Measurements from ENCODE around the gene ING4. TPM values are rescaled to one million over a fixed set of nuclear protein-coding genes. Genes with fewer than 3 reads are reported as not detected.

ING4 gene
- polyA plus RNA-seq, 1 of the 3 experiments (the other 2 are of a cell fraction), result 96.5 TPM

GRCh38 chr12:6632026-6632983, 30.6 kb downstream of the ING4 start:
- WGBS (ENCODE audit: low lambda C conversion rate), result 82% methylated on average over 18 of the region's 21 CpGs
- Histone ChIP-seq H3F3A (replicated peaks; ENCODE audit: insufficient read depth) (no peaks in the 10 kb centered on the region), H3K9me2 (no peaks in the 10 kb centered on the region), H3K27ac (ENCODE audit: low read depth in 2 of 2, low read length in 1 of 2) (peak overlapping the region in 1 of 2 experiments; percentile 48; a peak in 2 of 4 replicates), H3K9ac (no peak overlapping the region), H3K36me3 (replicated peaks in 1 of 2; ENCODE audit: control insufficient read depth in 1 of 2, insufficient read depth in 2 of 2, low read length in 1 of 2) (no peaks in the 10 kb centered on the region), H3K4me1 (ENCODE audit: control insufficient read depth in 1 of 2, insufficient read depth in 2 of 2, low read depth in 1 of 2, low read length in 1 of 2) (peaks cover 0 to 38% of the 10 kb centered on the region in 2 experiments; a peak in 1 of 4 replicates), H3K9me3 (no peaks in the 10 kb centered on the region), H3K79me2 (ENCODE audit: insufficient read depth) (no peaks in the 10 kb centered on the region), H3K4me3 (ENCODE audit: low read depth in 2 of 2, low read length in 1 of 2) (no peak overlapping the region), H3K27me3 (ENCODE audit: insufficient read depth) (no peaks in the 10 kb centered on the region), H2AFZ (ENCODE audit: low read depth) (peak overlapping the region; percentile 89), H3K4me2 (no peak overlapping the region), H4K20me1 (ENCODE audit: insufficient read depth) (no peaks in the 10 kb centered on the region)
- TF ChIP-seq SMC3 (IDR thresholded peaks at IDR 0.05; ENCODE audit: low read depth, low read length) (no peak), RXRA (IDR thresholded peaks at IDR 0.05; ENCODE audit: borderline replicate concordance, low read depth) (no peak), GABPA (IDR thresholded peaks at IDR 0.05; ENCODE audit: low read depth) (no peak), MAX (IDR thresholded peaks at IDR 0.05; ENCODE audit: low read depth) (no peak), FOXM1 (IDR thresholded peaks at IDR 0.05; ENCODE audit: low read depth) (no peak), CHD2 (IDR thresholded peaks at IDR 0.05; ENCODE audit: low read length, partially characterized antibody) (no peak), CTCF (IDR thresholded peaks at IDR 0.05) (no peak), GATA2 (CRISPR knock-in tag; IDR thresholded peaks at IDR 0.05) (no peak), TEAD4 (IDR thresholded peaks at IDR 0.05; ENCODE audit: borderline replicate concordance, insufficient read depth) (no peak), SIN3A (IDR thresholded peaks at IDR 0.05; ENCODE audit: borderline replicate concordance, low read depth, low read length) (no peak), RAD21 (IDR thresholded peaks at IDR 0.05; ENCODE audit: low read length) (no peak), FOXJ3 (CRISPR knock-in tag; IDR thresholded peaks at IDR 0.05) (no peak), ELF1 (IDR thresholded peaks at IDR 0.05) (no peak), RCOR1 (IDR thresholded peaks at IDR 0.05; ENCODE audit: low read length) (no peak), EP300 (IDR thresholded peaks at IDR 0.05; ENCODE audit: borderline replicate concordance in 1 of 2, low read depth in 1 of 2, low read length in 1 of 2) (no peak), RFX5 (IDR thresholded peaks at IDR 0.05; ENCODE audit: low read length) (no peak)
- TF ChIP-seq, protein P1, sequence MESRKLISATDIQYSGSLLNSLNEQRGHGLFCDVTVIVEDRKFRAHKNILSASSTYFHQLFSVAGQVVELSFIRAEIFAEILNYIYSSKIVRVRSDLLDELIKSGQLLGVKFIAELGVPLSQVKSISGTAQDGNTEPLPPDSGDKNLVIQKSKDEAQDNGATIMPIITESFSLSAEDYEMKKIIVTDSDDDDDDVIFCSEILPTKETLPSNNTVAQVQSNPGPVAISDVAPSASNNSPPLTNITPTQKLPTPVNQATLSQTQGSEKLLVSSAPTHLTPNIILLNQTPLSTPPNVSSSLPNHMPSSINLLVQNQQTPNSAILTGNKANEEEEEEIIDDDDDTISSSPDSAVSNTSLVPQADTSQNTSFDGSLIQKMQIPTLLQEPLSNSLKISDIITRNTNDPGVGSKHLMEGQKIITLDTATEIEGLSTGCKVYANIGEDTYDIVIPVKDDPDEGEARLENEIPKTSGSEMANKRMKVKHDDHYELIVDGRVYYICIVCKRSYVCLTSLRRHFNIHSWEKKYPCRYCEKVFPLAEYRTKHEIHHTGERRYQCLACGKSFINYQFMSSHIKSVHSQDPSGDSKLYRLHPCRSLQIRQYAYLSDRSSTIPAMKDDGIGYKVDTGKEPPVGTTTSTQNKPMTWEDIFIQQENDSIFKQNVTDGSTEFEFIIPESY (IDR thresholded peaks at IDR 0.05; ENCODE audit: borderline replicate concordance, low read depth), result no peak
- TF ChIP-seq, protein P2, sequence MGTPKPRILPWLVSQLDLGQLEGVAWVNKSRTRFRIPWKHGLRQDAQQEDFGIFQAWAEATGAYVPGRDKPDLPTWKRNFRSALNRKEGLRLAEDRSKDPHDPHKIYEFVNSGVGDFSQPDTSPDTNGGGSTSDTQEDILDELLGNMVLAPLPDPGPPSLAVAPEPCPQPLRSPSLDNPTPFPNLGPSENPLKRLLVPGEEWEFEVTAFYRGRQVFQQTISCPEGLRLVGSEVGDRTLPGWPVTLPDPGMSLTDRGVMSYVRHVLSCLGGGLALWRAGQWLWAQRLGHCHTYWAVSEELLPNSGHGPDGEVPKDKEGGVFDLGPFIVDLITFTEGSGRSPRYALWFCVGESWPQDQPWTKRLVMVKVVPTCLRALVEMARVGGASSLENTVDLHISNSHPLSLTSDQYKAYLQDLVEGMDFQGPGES (IDR thresholded peaks at IDR 0.05; ENCODE audit: low read depth, low read length), result no peak
- TF ChIP-seq, protein P3, sequence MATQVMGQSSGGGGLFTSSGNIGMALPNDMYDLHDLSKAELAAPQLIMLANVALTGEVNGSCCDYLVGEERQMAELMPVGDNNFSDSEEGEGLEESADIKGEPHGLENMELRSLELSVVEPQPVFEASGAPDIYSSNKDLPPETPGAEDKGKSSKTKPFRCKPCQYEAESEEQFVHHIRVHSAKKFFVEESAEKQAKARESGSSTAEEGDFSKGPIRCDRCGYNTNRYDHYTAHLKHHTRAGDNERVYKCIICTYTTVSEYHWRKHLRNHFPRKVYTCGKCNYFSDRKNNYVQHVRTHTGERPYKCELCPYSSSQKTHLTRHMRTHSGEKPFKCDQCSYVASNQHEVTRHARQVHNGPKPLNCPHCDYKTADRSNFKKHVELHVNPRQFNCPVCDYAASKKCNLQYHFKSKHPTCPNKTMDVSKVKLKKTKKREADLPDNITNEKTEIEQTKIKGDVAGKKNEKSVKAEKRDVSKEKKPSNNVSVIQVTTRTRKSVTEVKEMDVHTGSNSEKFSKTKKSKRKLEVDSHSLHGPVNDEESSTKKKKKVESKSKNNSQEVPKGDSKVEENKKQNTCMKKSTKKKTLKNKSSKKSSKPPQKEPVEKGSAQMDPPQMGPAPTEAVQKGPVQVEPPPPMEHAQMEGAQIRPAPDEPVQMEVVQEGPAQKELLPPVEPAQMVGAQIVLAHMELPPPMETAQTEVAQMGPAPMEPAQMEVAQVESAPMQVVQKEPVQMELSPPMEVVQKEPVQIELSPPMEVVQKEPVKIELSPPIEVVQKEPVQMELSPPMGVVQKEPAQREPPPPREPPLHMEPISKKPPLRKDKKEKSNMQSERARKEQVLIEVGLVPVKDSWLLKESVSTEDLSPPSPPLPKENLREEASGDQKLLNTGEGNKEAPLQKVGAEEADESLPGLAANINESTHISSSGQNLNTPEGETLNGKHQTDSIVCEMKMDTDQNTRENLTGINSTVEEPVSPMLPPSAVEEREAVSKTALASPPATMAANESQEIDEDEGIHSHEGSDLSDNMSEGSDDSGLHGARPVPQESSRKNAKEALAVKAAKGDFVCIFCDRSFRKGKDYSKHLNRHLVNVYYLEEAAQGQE (IDR thresholded peaks at IDR 0.05; ENCODE audit: low read depth, low read length), result no peak
- ChIA-PET POLR2A (interaction anchor here (0.9 to 2.0 kb wide), 2 partner anchors 12 to 19 kb away, joined by 3 to 5 read pairs; no protein-coding TSS in a partner anchor), CTCF (interaction anchor here (0.8 to 2.4 kb wide), 10 partner anchors 12 to 203 kb away, joined by 3 to 9 read pairs (median 4); partner anchors contain the start of genes COPS7A and ZNF384)
- peak; percentile 43 for DNase-seq

All from SK-N-SH (cell line).